CD4-positive, alpha-beta T cell treated with Interleukin-15 for 1 hour (primary cell): Measurements from ENCODE around the gene ITGB5.

Experiments used
- DNase-seq: peaks from one replicate; pipeline ENCODE4 v3.0.0-alpha.2; 2020

ITGB5 gene

GRCh38 chr3:124890573-124891190 lies 3.5 kb upstream of the ITGB5 start:
- DNase-seq, result no peak

DNA sequence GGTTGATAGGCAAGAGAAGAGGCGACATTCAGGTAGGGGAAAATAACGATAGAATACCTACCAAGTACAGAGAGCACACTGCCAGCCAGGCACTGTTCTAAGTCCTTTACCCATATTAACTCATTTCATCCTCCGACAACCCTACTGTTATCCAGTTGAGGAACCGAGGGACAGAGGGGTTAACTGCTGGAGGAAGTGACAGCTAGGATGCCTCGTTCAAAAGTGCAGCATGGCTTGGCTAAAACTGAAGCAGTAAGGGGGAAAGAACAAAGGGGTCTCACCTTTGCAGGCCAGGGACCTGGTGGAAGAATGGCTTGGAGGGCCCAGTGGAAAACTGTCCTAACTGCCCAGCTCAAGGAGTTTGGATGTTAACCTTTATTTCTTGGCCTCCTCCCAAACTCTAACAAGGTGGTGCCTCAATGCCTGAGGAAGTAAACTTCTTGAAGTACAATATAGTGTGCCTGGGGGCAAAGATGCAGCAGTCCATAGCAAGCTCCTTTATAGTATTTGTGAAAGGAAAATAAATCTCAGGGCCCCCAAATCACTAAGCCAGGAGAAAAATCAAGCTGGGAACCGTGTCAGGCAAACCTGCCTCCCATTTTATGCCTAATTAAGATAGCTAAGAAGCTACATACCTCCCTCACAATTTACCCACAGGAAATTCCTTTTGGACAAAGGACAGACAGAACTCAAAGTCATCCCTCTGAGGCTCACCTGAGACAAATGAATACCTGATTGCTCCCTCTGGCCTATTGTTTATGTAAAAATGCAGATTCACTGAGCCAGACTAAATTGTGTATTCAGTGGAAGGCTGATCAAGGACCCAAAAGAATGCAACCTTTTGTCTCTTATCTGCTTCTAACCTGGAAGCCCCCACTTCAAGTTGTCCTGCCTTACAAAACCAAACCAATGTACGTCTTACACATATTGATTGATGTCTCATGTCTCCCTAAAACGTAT lies 1.6 kb upstream of the ITGB5 start:
- DNase-seq, result no peak

DNA sequence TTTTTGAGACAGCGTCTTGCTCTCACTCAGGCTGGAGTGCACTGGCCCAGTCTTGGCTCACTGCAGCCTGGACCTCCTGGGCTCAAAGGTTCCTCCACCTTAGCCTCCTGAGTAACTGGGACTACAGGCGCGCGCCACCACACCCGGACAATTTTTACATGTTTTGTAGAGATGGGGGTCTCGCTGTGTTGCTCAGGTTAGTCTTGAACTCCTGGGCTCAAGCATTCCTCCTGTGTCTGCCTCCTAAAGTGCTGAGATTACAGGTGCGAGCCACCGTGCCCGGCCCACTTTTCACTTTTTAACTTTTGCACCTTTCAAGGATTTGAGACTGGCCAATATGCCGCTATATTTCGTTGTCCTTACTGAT lies 750 bp upstream of the ITGB5 start:
- no peak for DNase-seq

DNA sequence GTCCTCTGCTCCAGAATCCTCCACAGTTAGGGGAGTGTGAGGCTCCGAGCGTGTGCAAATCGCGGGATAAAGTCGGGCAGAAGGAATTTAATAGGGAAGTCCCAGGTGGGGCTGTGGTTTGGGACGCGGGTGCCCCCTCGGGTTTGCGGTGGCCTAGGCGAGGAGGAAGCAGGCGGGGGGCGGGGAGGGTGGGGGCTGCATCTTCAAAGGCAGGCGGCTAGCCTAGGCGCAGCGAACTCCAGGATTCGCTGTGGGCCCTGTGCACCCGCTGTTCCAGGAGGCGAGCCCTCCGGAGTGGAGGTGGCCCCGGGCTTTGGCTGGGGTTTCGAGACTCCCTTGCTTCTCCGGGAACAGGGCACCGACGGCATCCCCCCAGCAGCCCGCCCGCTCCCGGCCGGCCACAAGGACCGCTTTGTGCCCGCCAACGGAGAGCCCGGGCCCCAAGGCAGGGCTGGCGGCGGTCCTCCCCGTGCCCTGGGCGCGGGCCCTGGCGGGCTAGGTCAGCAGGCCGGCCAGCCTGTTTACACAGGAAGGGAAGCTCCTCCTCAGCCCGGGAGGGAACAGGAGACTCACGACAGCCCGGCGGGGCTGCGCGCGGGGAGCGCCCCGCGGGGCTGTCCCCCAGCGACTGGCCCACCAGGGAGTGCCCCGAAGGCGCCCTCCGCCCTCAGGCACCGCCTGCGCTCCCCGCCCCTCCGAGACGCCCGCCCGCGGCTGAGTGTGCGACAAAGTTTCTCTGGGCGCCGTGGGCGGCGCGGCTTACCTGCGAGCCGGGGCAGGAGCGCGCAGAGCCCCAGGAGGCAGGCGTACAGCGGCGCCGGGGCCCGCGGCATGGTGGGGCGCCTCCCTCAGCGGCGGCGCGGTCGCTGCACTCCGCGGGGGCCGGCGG lies 753 bp downstream of the ITGB5 start:
- no peak for DNase-seq

DNA sequence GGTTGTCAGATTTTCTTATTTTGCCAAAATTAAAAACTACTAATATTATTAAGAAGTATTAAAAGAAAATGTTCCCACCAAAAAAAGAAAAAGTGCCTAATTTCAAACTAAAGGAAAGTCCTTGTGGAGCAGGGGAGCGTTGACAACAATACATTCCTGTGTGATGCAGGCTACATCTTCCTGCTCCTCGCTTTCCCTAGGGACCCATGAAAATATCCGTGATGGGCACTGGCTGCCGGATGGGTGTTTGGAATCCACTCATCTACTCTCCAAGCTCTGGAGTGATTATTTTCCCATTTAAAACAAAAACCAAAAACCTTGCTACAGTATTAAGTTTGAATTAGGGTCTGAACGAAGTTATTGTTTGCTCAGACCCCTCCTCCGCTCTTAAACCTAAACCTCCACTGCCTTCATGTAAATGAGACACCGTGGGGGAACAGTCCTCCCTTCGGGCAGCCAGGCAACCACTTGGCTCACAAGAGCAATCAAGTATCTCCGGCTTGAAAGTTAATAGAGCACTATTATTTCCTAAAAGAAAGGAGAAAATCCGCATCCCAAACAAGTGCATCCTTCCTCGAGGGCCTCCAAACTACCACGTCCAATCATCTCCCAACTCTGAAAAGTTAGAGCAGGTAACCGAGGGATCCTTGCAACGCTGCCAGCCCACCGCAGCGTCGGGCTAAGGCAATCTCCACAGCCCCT lies 1.5 kb downstream of the ITGB5 start:
- DNase-seq, result no peak

- DNase-seq, result no peak
Measured at GRCh38 chr3:124884474-124885101, 2.6 kb downstream of the ITGB5 start.

- no peak for DNase-seq
Measured at GRCh38 chr3:124883766-124884473, 3.2 kb downstream of the ITGB5 start.

GRCh38 chr3:124882816-124883747 lies 4.1 kb downstream of the ITGB5 start:
- no peak for DNase-seq

DNA sequence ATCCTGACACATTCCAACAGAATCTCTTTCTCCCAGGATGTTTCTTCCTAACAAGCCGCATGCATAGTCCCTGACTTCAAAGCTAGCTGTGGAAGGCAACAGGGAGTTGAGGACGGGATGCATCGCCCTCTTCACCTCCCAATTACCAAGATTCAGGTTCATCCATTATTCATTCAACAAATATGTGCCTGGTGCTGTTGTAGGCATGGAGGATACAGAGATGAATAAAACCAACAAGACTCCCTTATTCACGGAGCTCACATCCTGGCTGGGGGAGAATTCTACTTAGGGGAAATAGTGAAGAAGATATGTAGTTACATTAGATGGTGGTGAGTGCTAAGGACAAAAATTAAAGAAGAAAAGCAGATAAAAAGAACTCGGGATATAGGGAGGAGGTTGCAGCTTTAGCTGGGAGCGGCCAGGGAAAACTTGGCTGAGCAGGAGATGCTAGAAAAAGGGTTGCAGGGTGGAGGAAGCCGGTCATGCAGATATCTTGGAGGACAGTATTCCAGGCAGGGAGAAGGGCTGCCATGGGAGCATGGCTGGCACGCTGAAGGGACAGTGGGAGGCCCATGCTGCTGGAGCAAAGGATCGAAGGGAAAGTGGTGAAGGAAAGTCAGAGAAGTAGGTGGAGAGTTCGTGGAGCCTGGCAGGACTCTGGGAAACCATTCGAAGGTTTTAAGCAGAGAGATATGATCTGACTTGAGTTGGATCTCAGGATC lies 5.0 kb downstream of the ITGB5 start:
- no peak for DNase-seq

- no peak for DNase-seq
Measured at GRCh38 chr3:124879337-124879680, 7.9 kb downstream of the ITGB5 start.

- no peak for DNase-seq
Measured at GRCh38 chr3:124878561-124879336, 8.4 kb downstream of the ITGB5 start.

GRCh38 chr3:124877674-124878073 lies 9.5 kb downstream of the ITGB5 start:
- DNase-seq, result no peak

DNA sequence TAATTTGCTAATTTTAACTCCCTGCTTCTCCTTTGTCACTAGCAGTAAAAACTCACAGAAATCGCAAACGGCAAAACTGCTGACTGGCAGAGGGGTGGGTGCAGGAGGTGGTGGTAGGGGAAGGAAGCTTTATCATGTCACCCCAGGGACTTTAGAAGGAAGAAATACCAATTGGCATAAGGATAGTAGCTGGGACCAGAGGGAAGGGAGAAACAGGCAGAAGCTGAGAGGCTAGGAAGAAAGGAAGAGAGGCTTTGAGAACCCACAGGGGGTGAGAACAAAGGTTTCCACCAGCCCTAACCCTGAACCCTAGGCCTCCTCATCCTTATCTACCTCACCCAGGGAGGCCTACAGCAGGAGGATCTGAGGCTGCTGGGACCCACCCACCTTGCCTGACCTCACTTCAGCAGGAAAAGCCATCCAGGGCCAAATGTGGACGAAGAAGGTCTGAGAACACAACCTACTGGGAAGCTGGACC lies 10.7 kb downstream of the ITGB5 start:
- no peak for DNase-seq

DNA sequence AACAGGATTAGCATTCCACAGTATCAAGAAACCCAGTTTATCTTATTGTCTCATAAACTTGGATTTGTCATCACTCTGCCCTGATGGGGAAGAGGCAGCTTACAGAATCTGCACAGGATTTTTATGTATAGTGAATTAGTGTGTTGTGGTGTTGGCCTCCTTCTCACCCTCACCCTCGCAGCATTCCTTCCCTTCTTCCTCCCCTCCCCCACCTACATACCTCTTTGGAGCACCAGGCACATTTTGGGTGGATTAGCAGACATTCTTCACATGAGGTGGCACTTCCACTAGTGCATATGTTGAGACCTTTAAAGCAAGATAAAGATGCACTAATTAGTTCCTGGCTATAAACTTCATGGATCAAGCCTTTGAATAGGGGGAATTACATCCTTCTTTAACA lies 13.9 kb downstream of the ITGB5 start:
- no peak for DNase-seq

DNA sequence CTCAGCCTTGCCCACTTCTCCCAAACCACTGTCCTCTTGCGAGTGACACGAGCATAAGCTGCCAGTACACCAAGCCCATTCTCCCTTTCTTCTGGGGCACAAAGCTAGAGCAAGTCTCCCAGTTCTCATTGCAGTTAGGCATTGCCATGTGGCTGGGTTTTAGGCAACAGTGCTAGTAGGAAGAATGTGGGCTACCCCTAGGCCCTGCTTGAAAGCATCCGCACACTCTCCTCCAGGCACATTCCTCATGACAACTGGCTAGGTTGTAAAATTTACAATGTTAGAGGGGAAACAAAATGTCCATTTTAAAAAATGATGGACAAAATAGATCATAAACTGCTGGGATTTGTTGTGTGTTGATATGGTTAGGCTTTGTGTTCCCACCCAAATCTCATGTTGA lies 19.7 kb downstream of the ITGB5 start:
- DNase-seq, result no peak

GRCh38 chr3:124862006-124862405 lies 25.2 kb downstream of the ITGB5 start:
- no peak for DNase-seq

DNA sequence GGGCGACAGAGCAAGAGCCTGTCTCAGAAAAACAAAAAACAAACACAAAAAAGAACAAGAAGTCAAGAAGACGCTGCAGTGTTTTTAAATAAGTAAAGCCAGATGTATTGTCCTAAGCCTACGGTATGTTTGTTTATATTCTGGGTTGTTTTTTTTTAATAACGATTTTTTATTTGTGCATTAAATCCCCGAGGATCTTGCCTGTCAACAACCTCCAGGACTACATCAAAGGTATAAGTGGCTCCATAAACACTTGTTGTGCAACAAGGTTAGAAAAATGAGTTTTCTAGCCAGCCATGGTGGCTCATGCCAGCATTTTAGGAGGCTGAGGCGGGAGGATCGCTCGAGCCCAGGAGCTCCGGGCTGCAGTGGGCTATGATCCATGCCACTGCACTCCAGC lies 26.1 kb downstream of the ITGB5 start:
- no peak for DNase-seq

DNA sequence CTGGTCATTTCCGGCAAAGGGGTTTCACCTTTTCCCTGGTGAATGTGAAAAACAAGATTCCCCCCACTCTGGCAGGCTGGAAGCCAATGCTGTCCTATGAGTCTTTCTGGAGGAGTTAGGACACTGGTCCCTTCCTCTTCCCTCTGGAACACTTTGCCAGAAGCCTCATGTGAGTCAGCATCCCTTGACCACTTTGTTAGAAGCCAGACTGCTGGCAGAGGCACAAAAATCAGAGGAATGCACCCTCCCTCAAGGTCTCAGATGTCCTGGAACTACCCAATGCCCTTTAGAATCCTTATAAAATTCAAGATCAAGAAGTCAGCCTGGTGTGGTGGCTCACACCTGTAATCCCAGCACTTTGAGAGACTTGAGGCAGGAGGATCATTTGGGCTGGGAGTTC lies 26.6 kb downstream of the ITGB5 start:
- no peak for DNase-seq

DNA sequence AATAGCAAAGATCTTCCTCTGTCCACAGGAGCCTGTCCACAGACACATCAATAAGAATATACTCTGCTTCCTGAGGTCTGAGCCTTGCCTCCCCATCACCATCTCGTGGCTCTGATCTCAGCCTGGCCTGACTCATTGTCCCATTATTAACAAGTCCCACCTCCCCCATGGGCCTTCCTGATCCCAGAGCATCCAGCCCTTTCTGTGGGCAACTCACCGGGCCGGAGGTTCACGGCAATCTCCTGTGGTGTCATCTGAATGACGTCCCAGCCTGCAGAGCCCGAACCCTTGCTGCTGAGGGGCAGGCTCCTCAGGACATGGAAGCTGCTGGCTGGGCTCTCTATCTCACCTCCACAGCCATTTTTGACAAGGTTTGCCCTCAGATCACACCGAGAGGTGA lies 28.1 kb downstream of the ITGB5 start:
- no peak for DNase-seq
